GM12878 (cell line): ENCODE measurements around the gene MYO16. TPM values are rescaled to one million over a fixed set of nuclear protein-coding genes. Genes with fewer than 3 reads are reported as not detected.

ENCODE experiments used
- ATAC-seq: fragments of 200-7000 bp; cut with Tn5 transposase; 3 replicates; pipeline ENCODE4 v1.9.1; 2020; ENCODE audit warnings: mild to moderate bottlenecking, moderate library complexity
- BruUV-seq: library from RNA; stranded (reverse); fragments of 400-500 nt; replicated peaks from 2 replicates; lab custom pipeline; 2021; lab: Mats Ljungman, UMichigan
- CTCF ChIA-PET: fragments of 300-600 bp; sonication (Branson Sonifier 250); formaldehyde crosslinking; extraction: SDS; loops from one replicate; lab custom pipeline; 2021; ENCODE audit warnings: inconsistent platforms; lab: Yijun Ruan, JAX
- POLR2A ChIA-PET: fragments of 350-600 bp; formaldehyde crosslinking; extraction: SDS; loops from one replicate; lab custom pipeline; 2021; ENCODE audit warnings: inconsistent platforms; lab: Charles Lee
- RAD21 ChIA-PET: fragments of 300-600 bp; sonication (Branson Sonifier 250); formaldehyde crosslinking; loops from one replicate; lab custom pipeline; 2023; ENCODE audit warnings: antibody characterized with exemption; ENCODE audit not compliant: unreplicated experiment; lab: Charles Lee
- SMC1A ChIA-PET: fragments of 300-600 bp; sonication (Branson Sonifier 250); formaldehyde crosslinking; loops from one replicate; lab custom pipeline; 2023; ENCODE audit not compliant: unreplicated experiment, uncharacterized antibody; lab: Charles Lee
- DNase-seq: peaks from one replicate; pipeline ENCODE4 v3.0.0-alpha.2; 2011; ENCODE audit warnings: low read depth, low spot score
- FAIRE-seq: peaks from 3 replicates; lab custom pipeline; 2011; peaks lifted over from hg19 to GRCh38; lab: Jason Lieb, UNC
- H2AFZ ChIP-seq: 2 replicates; pipeline ENCODE4 v1.6.0; 2011; ENCODE audit warnings: low read depth, low read length, control low read depth; ENCODE audit not compliant: control insufficient read depth
- H3K27ac ChIP-seq: 2 replicates; pipeline ENCODE4 v1.5.1; 2011; ENCODE audit warnings: control low read depth; ENCODE audit not compliant: control insufficient read depth, insufficient read depth
- H3K27me3 ChIP-seq, 2 experiments: replicated peaks in 1 of 2; 2 replicates each; pipeline versions ENCODE4 v1.6.0 to v1.6.1; 2011; ENCODE audit warnings: low read length in 1 of 2; ENCODE audit not compliant: control insufficient read depth in 2 of 2, insufficient read depth in 2 of 2
- H3K36me3 ChIP-seq, 2 experiments: 2 replicates each; pipeline ENCODE4 v1.5.1; 2011; ENCODE audit warnings: low read length in 1 of 2; ENCODE audit not compliant: control insufficient read depth in 2 of 2, insufficient read depth in 2 of 2
- H3K4me1 ChIP-seq: 2 replicates; pipeline ENCODE4 v1.6.1; 2011; ENCODE audit warnings: mild to moderate bottlenecking, low read length, moderate library complexity, mixed read lengths; ENCODE audit not compliant: control insufficient read depth, insufficient read depth
- H3K4me2 ChIP-seq: 2 replicates; pipeline ENCODE4 v1.6.0; 2011; ENCODE audit warnings: control low read depth; ENCODE audit not compliant: control insufficient read depth, insufficient read depth
- H3K4me3 ChIP-seq: fragments of 200-600 bp; sonication (generic); 2 replicates; pipeline ENCODE4 v1.5.1; 2016
- H3K79me2 ChIP-seq: 2 replicates; pipeline ENCODE4 v1.6.0; 2011; ENCODE audit warnings: low read length; ENCODE audit not compliant: control insufficient read depth, insufficient read depth
- H3K9ac ChIP-seq: 2 replicates; pipeline ENCODE4 v1.8.0; 2011; ENCODE audit warnings: low read length, control low read depth, mixed read lengths; ENCODE audit not compliant: control insufficient read depth, insufficient read depth
- H3K9me3 ChIP-seq: replicated peaks from 3 replicates; pipeline ENCODE4 v1.5.1; 2011; ENCODE audit warnings: mild to moderate bottlenecking, low read length; ENCODE audit not compliant: control insufficient read depth, insufficient read depth
- H4K20me1 ChIP-seq: 2 replicates; pipeline ENCODE4 v1.6.0; 2011; ENCODE audit not compliant: control insufficient read depth, insufficient read depth
- BCL3 ChIP-seq: IDR thresholded peaks from 2 replicates; pipeline ENCODE4 v1.6.1; 2011; ENCODE audit warnings: borderline replicate concordance, low read depth, mild to moderate bottlenecking, moderate library complexity, low read length; ENCODE audit not compliant: insufficient read depth, poor library complexity, severe bottlenecking
- CEBPB ChIP-seq, 2 experiments: fragments of 150-350 bp in 1 of 2; IDR thresholded peaks; 2 replicates each; pipeline ENCODE4 v1.6.1; 2012 to 2014; ENCODE audit warnings: low read depth in 2 of 2, low read length in 2 of 2, borderline replicate concordance in 1 of 2, inconsistent platforms in 1 of 2
- IKZF2 ChIP-seq, 2 experiments: fragments of 450-650 bp; IDR thresholded peaks; 2 replicates each; pipeline ENCODE4 v1.6.1; 2017; ENCODE audit warnings: mild to moderate bottlenecking in 2 of 2, moderate library complexity in 2 of 2
- MYB ChIP-seq: fragments of 150-350 bp; IDR thresholded peaks from 2 replicates; pipeline ENCODE4 v1.6.1; 2014; ENCODE audit warnings: mild to moderate bottlenecking, low read depth, low read length, borderline replicate concordance
- NFYB ChIP-seq: IDR thresholded peaks from 2 replicates; pipeline ENCODE4 v1.6.1; 2011; ENCODE audit warnings: low read depth, mild to moderate bottlenecking, low read length, improper control_type of control experiment, moderate library complexity; ENCODE audit not compliant: insufficient read depth
- RBBP5 ChIP-seq: fragments of 200-600 bp; sonication (generic); conservative IDR thresholded peaks from 2 replicates; pipeline ENCODE4 v1.6.1; 2016
- SREBF1 ChIP-seq: IDR thresholded peaks from 2 replicates; pipeline ENCODE4 v1.6.1; 2012; ENCODE audit warnings: mild to moderate bottlenecking, low read length
- ZNF622 ChIP-seq: fragments of 450-650 bp; IDR thresholded peaks from 2 replicates; pipeline ENCODE4 v1.6.1; 2017; ENCODE audit warnings: mild to moderate bottlenecking, inconsistent platforms
- WGBS: methylation state at CpG from one replicate; pipeline ENCODE4 v1.1.6; 2016; ENCODE audit warnings: low lambda C conversion rate; ENCODE audit not compliant: insufficient replicate concordance, insufficient coverage; ENCODE audit errors: missing lambda C conversion rate; 5-methylcytosine and 5-hydroxymethylcytosine counted together
- in situ Hi-C: fragments of 300-500 bp; cut with MboI; formaldehyde crosslinking; loops from 9 replicates; pipeline ENCODE4 v1.14.3; 2018; ENCODE audit warnings: mixed read lengths
- intact Hi-C: fragments of 100-400 bp; cut with micrococcal nuclease; formaldehyde crosslinking; loops from one replicate; pipeline ENCODE4 v1.14.2; 2022; ENCODE audit not compliant: unreplicated experiment
- polyA plus RNA-seq, 11 experiments: library from polyadenylated mRNA; depleted of rRNA in 4 of 11; unstranded in 6 of 11; stranded (reverse) in 5 of 11; fragments of >200 nt; fragmentation: Nextera tagmentation in 4 of 11; fragmentation: Illumina TruSeq in 1 of 11; extraction: Ambion mirVana in 4 of 11; extraction: Trizol in 1 of 11; gene quantifications; 1 replicate in 1 of 11; 2 replicates in 10 of 11; pipeline versions ENCODE4 v1.2.1 to v1.2.3, GENCODE V29; 2011 to 2016; ENCODE audit warnings: inconsistent platforms in 2 of 11, missing spikeins in 2 of 11, low read depth in 1 of 11
- total RNA-seq, 4 experiments: library from RNA; depleted of rRNA in 3 of 4; stranded (reverse); fragments of >200 nt in 3 of 4; fragmentation: Illumina TruSeq in 1 of 4; extraction: Trizol in 1 of 4; gene quantifications; 2 replicates each; pipeline versions ENCODE4 v1.2.1 to v1.2.3, GENCODE V29; 2013 to 2021
- TF ChIP-seq, protein P1 (sequence below): fragments of 450-650 bp; formaldehyde crosslinking; IDR thresholded peaks from 2 replicates; pipeline ENCODE4 v1.4.0; 2020; ENCODE audit warnings: mild to moderate bottlenecking, moderate library complexity
- TF ChIP-seq, protein P2 (sequence below): IDR thresholded peaks from 2 replicates; pipeline ENCODE4 v1.6.1; 2011; ENCODE audit warnings: low read depth, low read length, improper control_type of control experiment, borderline replicate concordance
- TF ChIP-seq, protein P3 (sequence below): fragments of 450-650 bp; IDR thresholded peaks from 2 replicates; pipeline ENCODE4 v1.6.1; 2017; ENCODE audit warnings: mild to moderate bottlenecking
- TF ChIP-seq, protein P4 (sequence below): fragments of 450-650 bp; IDR thresholded peaks from 2 replicates; pipeline ENCODE4 v1.6.1; 2017; ENCODE audit warnings: mild to moderate bottlenecking, moderate library complexity

Gene MYO16
- total and polyA plus RNA-seq, 10 of the 15 experiments (the other 5 are each of a cell fraction or from before 2014, with no cell fraction given): under 0.01 to 1.7 (median 0.05) TPM; not detected in 4

GRCh38 chr13:109224033-109224432, 594.6 kb downstream of the MYO16 start:
- no peaks in the 10 kb centered on the region for H3K27me3 ChIP-seq
- in situ Hi-C loops: no loop called here
- POLR2A ChIA-PET: no interaction called here
- TF ChIP-seq, protein P1, sequence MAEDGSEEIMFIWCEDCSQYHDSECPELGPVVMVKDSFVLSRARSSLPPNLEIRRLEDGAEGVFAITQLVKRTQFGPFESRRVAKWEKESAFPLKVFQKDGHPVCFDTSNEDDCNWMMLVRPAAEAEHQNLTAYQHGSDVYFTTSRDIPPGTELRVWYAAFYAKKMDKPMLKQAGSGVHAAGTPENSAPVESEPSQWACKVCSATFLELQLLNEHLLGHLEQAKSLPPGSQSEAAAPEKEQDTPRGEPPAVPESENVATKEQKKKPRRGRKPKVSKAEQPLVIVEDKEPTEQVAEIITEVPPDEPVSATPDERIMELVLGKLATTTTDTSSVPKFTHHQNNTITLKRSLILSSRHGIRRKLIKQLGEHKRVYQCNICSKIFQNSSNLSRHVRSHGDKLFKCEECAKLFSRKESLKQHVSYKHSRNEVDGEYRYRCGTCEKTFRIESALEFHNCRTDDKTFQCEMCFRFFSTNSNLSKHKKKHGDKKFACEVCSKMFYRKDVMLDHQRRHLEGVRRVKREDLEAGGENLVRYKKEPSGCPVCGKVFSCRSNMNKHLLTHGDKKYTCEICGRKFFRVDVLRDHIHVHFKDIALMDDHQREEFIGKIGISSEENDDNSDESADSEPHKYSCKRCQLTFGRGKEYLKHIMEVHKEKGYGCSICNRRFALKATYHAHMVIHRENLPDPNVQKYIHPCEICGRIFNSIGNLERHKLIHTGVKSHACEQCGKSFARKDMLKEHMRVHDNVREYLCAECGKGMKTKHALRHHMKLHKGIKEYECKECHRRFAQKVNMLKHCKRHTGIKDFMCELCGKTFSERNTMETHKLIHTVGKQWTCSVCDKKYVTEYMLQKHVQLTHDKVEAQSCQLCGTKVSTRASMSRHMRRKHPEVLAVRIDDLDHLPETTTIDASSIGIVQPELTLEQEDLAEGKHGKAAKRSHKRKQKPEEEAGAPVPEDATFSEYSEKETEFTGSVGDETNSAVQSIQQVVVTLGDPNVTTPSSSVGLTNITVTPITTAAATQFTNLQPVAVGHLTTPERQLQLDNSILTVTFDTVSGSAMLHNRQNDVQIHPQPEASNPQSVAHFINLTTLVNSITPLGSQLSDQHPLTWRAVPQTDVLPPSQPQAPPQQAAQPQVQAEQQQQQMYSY (CRISPR knock-in tag): no peak
- TF ChIP-seq, protein P2, sequence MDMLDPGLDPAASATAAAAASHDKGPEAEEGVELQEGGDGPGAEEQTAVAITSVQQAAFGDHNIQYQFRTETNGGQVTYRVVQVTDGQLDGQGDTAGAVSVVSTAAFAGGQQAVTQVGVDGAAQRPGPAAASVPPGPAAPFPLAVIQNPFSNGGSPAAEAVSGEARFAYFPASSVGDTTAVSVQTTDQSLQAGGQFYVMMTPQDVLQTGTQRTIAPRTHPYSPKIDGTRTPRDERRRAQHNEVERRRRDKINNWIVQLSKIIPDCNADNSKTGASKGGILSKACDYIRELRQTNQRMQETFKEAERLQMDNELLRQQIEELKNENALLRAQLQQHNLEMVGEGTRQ: no peak
- TF ChIP-seq IKZF2 (IDR thresholded peaks at IDR 0.05): no peak
- no peak for TF ChIP-seq MYB
- TF ChIP-seq, protein P3, sequence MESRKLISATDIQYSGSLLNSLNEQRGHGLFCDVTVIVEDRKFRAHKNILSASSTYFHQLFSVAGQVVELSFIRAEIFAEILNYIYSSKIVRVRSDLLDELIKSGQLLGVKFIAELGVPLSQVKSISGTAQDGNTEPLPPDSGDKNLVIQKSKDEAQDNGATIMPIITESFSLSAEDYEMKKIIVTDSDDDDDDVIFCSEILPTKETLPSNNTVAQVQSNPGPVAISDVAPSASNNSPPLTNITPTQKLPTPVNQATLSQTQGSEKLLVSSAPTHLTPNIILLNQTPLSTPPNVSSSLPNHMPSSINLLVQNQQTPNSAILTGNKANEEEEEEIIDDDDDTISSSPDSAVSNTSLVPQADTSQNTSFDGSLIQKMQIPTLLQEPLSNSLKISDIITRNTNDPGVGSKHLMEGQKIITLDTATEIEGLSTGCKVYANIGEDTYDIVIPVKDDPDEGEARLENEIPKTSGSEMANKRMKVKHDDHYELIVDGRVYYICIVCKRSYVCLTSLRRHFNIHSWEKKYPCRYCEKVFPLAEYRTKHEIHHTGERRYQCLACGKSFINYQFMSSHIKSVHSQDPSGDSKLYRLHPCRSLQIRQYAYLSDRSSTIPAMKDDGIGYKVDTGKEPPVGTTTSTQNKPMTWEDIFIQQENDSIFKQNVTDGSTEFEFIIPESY: no peak
- TF ChIP-seq ZNF622: no peak
- TF ChIP-seq CEBPB (IDR thresholded peaks at IDR 0.05; ENCODE audit: borderline replicate concordance in 1 of 2, low read depth in 2 of 2, low read length in 2 of 2): no peak
- no peak for TF ChIP-seq SREBF1
- TF ChIP-seq BCL3: no peak
- no peak for TF ChIP-seq NFYB
- TF ChIP-seq, protein P4, sequence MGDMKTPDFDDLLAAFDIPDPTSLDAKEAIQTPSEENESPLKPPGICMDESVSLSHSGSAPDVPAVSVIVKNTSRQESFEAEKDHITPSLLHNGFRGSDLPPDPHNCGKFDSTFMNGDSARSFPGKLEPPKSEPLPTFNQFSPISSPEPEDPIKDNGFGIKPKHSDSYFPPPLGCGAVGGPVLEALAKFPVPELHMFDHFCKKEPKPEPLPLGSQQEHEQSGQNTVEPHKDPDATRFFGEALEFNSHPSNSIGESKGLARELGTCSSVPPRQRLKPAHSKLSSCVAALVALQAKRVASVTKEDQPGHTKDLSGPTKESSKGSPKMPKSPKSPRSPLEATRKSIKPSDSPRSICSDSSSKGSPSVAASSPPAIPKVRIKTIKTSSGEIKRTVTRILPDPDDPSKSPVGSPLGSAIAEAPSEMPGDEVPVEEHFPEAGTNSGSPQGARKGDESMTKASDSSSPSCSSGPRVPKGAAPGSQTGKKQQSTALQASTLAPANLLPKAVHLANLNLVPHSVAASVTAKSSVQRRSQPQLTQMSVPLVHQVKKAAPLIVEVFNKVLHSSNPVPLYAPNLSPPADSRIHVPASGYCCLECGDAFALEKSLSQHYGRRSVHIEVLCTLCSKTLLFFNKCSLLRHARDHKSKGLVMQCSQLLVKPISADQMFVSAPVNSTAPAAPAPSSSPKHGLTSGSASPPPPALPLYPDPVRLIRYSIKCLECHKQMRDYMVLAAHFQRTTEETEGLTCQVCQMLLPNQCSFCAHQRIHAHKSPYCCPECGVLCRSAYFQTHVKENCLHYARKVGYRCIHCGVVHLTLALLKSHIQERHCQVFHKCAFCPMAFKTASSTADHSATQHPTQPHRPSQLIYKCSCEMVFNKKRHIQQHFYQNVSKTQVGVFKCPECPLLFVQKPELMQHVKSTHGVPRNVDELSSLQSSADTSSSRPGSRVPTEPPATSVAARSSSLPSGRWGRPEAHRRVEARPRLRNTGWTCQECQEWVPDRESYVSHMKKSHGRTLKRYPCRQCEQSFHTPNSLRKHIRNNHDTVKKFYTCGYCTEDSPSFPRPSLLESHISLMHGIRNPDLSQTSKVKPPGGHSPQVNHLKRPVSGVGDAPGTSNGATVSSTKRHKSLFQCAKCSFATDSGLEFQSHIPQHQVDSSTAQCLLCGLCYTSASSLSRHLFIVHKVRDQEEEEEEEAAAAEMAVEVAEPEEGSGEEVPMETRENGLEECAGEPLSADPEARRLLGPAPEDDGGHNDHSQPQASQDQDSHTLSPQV: no peak
- TF ChIP-seq RBBP5: no peak

More at GRCh38 chr13:109224033-109224432, 594.6 kb downstream of the MYO16 start:
- FAIRE-seq: no peak
- H3K4me2 ChIP-seq: no peak overlapping the region
- ChIA-PET RAD21 (no interaction called here), CTCF (no interaction called here), SMC1A (interaction anchor here (0.6 kb wide), 1 partner anchor 534 kb away, joined by 3 read pairs; no protein-coding TSS in a partner anchor)
- DNase-seq: no peak
- no peak overlapping the region for H3K9ac ChIP-seq
- H2AFZ ChIP-seq: no peak overlapping the region
- H3K79me2 ChIP-seq: no peaks in the 10 kb centered on the region
- H3K27ac ChIP-seq: no peak overlapping the region
- H3K4me3 ChIP-seq: no peak overlapping the region
- no peaks in the 10 kb centered on the region; the same call in 2 of the 3 replicates for H3K9me3 ChIP-seq
- no peaks in the 10 kb centered on the region for H4K20me1 ChIP-seq
- intact Hi-C loops: no loop called here
- no peak for ATAC-seq
- H3K36me3 ChIP-seq: no peaks in the 10 kb centered on the region
- 13% methylated on average over 3 of the region's 4 CpGs for WGBS
- no peaks in the 10 kb centered on the region for H3K4me1 ChIP-seq
- no TSS peak for BruUV-seq
